Muscle layer of duodenum (tissue), 2 donors: ENCODE results near the gene PPP1R12B.
"Not testable (repeated sequence)": the region's sequence is repeated elsewhere in the genome, so short reads cannot be mapped to it uniquely, and the experiment has no call there.

ENCODE experiments used
- H3K27ac ChIP-seq: one replicate; pipeline ENCODE4 v1.7.0; 2013; ENCODE audit warnings: mild to moderate bottlenecking, low read length
- H3K27me3 ChIP-seq: one replicate; pipeline ENCODE4 v1.7.0; 2013; ENCODE audit warnings: low read depth, mild to moderate bottlenecking, control low read depth, low read length
- H3K36me3 ChIP-seq, 2 donors: one replicate each; pipeline ENCODE4 v1.7.0; 2013; ENCODE audit warnings: low read length in 2 of 2, control low read depth in 1 of 2, mild to moderate bottlenecking in 1 of 2; ENCODE audit not compliant: insufficient read depth in 2 of 2, control insufficient read depth in 1 of 2
- H3K4me1 ChIP-seq, 2 donors: one replicate each; pipeline ENCODE4 v1.7.0; 2013; ENCODE audit warnings: low read length in 2 of 2, mild to moderate bottlenecking in 2 of 2, control low read depth in 1 of 2, moderate library complexity in 1 of 2; ENCODE audit not compliant: insufficient read depth in 2 of 2, control insufficient read depth in 1 of 2
- H3K4me3 ChIP-seq, 2 donors: one replicate each; pipeline ENCODE4 v1.7.0; 2013; ENCODE audit warnings: low read length in 2 of 2, low read depth in 1 of 2, mild to moderate bottlenecking in 1 of 2
- H3K9me3 ChIP-seq, 2 donors: one replicate each; pipeline ENCODE4 v1.7.0; 2013; ENCODE audit warnings: low read length in 2 of 2, control low read depth in 1 of 2, mild to moderate bottlenecking in 1 of 2; ENCODE audit not compliant: control insufficient read depth in 1 of 2
- donor health status: healthy.

The PPP1R12B gene

DNA sequence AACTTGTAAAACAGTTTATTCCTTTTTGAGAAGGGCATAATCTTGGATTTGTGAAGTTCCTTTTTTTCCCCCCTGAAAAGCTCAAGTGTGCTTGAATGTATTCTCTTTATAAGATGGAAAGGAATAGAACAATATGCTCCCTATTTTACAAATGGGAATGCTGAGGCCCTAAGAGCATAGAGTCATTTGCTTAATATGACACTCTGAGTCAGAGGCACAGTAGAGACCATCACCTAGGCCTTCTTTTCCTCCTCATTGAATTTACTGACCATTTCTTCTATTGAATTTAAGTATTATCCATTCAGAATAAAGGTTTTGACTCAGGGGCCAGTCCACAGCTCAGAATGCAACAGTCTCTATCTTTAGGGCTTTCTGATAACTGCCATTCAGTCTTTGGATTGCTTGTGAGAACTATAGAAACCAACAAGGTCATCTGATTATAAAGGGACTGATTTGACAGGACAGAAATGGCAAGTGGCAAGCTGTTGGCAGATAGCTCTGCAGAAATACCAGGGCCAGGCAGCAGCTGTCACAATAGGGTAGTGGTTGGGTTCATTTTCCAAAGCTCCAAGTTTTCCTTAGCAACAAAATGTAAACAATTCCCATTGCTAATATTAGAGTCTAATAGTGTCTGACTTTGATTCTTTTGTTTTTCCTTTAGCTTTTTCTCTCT is 111.1 kb downstream of the PPP1R12B start:
- H3K36me3 ChIP-seq, H3K4me1 ChIP-seq, H3K4me3 ChIP-seq, H3K27ac ChIP-seq, H3K27me3 ChIP-seq, H3K9me3 ChIP-seq: not testable (repeated sequence)

DNA sequence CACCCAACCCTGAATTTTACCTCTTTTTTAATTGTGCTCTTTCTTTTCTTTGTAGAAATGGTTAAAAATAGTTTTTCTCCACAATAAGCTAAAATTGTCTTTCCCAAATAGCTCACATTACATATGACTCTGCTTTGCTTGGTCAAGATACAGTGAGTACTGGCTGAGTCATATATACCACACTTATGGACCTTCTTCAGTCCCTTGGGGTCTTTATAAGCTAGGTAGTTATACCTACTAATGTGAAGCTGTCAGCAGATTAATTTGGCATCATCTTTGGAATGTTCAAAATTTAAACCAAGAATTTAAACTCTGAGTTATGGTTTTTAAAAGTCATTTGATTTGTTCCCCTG is 111.6 kb downstream of the PPP1R12B start:
- H3K4me1 ChIP-seq, H3K9me3 ChIP-seq, H3K4me3 ChIP-seq, H3K27me3 ChIP-seq, H3K27ac ChIP-seq, H3K36me3 ChIP-seq: not testable (repeated sequence)

DNA sequence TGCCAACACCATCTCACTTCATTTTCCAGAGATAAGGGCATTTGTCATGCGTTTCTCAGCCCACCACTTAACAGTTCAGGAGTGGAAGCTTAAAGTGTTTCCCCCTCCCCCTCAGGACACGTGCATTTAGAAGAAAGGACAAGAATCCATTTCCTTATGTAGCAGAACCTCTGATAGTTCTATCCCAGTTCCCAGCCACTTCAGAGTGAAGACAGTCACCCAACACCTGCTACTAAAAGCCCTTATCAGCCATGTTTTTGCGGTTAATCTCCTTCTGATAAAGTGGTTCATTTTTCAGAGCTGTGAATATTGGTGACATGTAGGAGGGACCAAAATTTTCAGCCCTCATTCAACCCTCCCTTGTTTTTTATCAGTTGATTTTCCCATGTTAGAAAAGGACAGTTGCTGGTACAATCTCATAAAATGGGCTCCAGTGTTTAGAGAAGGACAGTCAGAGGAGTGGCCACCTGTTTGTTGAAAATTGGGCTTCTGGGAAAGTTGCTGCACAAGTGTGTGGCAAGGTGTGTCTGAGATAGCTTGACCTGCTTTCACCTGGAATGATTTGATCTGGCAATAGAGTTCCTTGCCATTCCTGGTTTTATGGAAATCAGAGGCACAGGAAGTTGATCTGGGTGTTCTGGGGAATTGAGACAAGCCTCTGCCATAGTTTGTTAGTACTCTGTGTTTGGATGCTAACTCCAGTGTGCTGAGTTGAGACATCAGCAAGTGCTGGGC is 114.0 kb downstream of the PPP1R12B start:
- no peaks in the 10 kb centered on the region for H3K9me3 ChIP-seq
- H3K27ac ChIP-seq = no peak overlapping the region
- no peaks in the 10 kb centered on the region for H3K36me3 ChIP-seq
- no peak overlapping the region for H3K4me3 ChIP-seq
- H3K4me1 ChIP-seq = peaks cover 0 to 18% of the 10 kb centered on the region in 2 donors
- no peaks in the 10 kb centered on the region for H3K27me3 ChIP-seq

DNA sequence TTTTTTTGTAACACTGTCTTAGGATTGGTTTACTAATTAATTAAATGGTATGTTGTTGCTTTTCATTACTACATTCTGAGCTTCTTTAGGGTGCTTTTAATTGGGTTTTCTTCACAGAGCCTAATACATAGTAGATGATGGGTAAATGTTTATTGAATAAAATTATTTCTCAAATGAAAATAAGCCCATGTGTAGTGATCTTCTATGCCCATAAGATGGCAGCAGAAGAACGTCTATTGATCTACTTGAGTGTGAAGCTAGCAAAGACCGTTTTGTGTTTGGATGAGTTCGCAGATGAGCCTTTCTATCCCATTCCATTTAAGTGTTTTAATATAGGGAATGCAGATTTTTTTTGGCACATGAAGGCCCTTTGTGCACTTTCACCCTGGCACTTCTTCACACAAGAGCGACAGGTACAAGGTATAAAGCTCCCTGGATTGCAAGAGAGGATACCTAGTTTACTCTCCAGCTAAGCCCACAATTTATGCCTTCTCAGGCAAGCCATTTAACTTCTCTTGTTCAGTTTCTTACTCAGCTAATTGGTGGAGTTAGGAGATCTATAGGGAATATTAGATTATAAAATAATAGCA is 115.7 kb downstream of the PPP1R12B start:
- H3K4me3 ChIP-seq = not testable (repeated sequence)

DNA sequence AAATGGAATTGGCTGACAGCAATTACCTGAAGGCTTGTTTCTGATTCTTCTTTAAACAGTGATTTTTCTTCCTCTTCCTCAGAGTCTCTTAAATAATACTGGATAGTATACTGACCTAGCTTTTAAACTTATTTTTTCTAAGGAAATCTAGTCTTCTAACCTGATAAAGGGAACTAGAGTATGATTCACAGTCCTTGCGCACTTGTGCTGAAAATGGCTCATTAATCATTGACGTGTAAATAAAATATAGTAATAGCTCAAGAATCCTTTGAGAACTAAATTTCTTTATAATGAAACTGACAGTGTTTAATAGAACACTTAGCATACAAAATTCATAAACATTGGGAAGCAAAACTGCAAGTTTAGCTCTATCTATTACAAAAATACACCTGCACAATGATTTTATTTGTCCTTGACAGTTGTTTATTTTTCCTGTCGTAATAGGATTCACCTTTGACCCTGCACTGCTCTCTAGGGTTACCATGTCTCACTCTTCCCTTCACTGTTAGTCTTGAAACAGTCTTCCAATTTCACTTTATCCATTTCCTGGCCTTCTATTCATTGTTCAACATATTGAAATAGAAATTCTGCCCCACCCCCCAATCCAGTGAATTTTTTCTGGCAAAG is 117.3 kb downstream of the PPP1R12B start:
- H3K4me1 ChIP-seq = peaks cover 0 to 11% of the 10 kb centered on the region in 2 donors
- not testable (repeated sequence) for H3K27me3 ChIP-seq, H3K36me3 ChIP-seq, H3K9me3 ChIP-seq, H3K27ac ChIP-seq, H3K4me3 ChIP-seq

More for the DNA sequence above, 115.7 kb downstream of the PPP1R12B start:
- H3K4me1 ChIP-seq = peaks cover 0 to 11% of the 10 kb centered on the region in 2 donors
- H3K36me3 ChIP-seq, H3K27me3 ChIP-seq, H3K9me3 ChIP-seq, H3K27ac ChIP-seq: not testable (repeated sequence)

DNA sequence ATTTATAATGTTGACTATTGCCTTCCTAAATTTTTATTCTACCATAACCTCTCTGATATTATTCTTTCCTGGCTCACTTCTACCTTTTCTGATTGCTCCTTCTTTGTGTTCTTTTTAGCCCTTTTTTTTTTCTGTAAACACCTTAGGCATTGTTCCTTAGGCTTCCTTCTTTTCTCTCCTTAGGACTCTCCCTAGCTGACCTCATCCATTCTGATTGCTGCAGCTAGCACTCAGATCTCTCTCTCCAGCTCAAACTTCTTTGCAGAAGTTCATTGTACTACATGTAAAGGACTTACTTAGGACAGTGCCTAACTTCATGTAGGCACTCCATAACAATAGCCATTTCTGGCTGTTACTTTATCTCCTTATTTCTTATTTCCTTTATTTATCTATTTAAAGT is 117.8 kb downstream of the PPP1R12B start:
- peaks cover 0 to 11% of the 10 kb centered on the region in 2 donors for H3K4me1 ChIP-seq
- not testable (repeated sequence) for H3K27ac ChIP-seq, H3K9me3 ChIP-seq, H3K4me3 ChIP-seq, H3K27me3 ChIP-seq, H3K36me3 ChIP-seq

DNA sequence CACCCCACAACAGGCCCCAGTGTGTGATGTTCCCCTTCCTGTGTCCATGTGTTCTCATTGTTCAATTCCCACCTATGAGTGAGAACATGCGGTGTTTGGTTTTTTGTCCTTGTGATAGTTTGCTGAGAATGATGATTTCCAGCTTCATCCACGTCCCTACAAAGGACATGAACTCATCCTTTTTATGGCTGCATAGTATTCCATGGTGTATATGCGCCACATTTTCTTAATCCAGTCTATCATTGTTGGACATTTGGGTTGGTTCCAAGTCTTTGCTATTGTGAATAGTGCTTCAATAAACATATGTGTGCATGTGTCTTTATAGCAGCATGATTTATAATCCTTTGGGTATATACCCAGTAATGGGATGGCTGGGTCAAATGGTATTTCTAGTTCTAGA is 118.9 kb downstream of the PPP1R12B start:
- not testable (repeated sequence) for H3K9me3 ChIP-seq, H3K27me3 ChIP-seq, H3K27ac ChIP-seq, H3K36me3 ChIP-seq, H3K4me3 ChIP-seq
- H3K4me1 ChIP-seq = peaks cover 0 to 11% of the 10 kb centered on the region in 2 donors

DNA sequence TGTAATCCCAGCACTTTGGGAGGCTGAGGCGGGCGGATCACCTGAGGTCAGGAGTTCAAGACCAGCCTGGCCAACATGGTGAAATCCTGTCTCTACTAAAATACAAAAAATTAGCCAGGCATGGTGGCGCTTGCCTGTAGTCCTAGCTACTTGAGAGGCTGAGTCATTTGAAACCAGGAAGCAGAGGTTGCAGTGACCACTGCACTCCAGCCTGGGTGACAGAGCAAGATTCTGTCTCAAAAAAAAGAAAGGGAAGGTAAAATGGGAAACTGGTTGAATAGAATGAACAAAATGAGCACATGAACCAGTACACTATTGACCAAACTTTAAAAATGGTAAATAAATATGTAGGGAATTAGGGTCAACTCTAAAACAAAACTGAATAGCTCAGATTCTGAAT is 120.2 kb downstream of the PPP1R12B start:
- H3K4me1 ChIP-seq = peaks cover 0 to 17% of the 10 kb centered on the region in 2 donors
- not testable (repeated sequence) for H3K27me3 ChIP-seq, H3K27ac ChIP-seq, H3K4me3 ChIP-seq, H3K36me3 ChIP-seq, H3K9me3 ChIP-seq

DNA sequence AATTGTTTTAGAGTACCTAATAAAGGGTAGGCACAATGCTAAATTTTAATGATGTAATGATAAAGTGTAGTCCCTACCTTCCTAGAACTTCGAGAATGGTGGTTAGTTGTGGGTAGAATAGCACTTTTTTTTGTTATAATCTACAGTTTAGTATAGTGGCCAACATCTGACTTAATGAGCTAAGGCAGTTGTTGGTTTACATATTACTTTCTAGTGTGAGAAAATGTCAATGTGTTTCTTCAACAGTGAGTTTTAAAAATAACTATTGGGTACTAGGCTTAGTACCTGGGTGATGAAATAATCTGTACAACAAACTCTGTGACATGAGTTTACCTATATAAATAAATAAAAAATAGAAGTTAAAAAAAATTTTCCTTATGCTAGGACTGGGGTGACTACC is 120.6 kb downstream of the PPP1R12B start:
- not testable (repeated sequence) for H3K9me3 ChIP-seq, H3K27ac ChIP-seq, H3K36me3 ChIP-seq, H3K4me3 ChIP-seq, H3K27me3 ChIP-seq
- peaks cover 0 to 19% of the 10 kb centered on the region in 2 donors for H3K4me1 ChIP-seq

DNA sequence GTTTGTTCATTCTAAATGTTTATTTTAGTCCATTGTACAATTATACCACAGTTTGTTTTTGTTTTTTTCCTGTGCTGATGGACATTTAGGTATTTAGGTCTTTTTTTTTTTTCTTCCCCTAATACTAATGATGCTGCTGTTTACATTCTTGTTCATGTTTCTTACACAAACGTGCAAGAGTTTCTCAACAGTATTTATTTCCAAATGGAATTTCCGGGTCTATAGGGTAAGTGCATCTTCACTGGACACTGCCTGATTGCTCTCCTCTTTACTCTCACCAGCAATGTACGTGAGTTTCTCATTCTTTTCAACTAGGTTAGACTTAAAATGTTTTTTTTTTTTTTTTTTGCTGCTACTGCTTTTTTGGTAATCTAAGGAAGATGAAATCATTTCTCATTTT is 122.7 kb downstream of the PPP1R12B start:
- Histone ChIP-seq H3K36me3 (no peaks in the 10 kb centered on the region), H3K9me3 (no peaks in the 10 kb centered on the region), H3K27me3 (no peaks in the 10 kb centered on the region), H3K4me1 (peaks cover 0 to 8% of the 10 kb centered on the region in 2 donors), H3K27ac (no peak overlapping the region), H3K4me3 (no peak overlapping the region)

DNA sequence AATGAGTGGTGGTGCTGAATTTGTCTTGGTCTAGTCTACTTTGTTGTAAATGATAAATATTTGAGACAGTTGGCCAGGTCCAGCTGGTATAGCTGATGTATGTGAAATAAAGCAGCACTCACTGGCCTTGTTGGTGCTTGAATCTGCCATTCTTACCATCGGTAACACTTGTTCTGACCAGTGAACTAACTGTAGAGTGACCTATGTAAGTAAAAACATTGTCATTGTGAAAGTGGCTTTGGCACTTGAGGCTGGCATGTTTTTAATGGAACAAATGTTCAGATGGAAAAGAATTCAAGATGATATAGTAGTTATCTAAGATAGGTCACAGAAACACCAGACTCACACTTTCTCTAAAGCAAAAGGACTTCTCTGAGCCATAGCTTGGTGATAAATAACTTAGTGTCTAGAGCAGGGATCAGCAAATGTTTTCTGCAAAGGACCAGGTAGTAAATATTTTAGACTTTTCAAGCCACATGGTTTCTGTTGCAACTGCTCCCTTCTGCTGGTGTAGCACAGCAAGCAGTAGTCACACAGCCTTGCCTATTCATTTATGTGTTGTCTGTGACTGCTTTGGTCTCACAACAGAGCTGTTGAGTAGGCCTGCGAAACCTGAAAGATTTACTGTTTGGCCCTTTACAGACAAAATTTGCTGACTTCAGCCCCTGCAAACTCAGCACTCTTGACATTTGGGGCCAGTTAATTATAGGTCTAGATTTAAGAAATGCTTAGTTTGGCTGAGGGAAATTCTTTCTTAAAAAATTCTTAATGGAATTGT is 124.0 kb downstream of the PPP1R12B start:
- H3K27ac ChIP-seq, H3K4me3 ChIP-seq, H3K36me3 ChIP-seq, H3K4me1 ChIP-seq, H3K27me3 ChIP-seq, H3K9me3 ChIP-seq: not testable (repeated sequence)
